Measurements from ENCODE around the gene LSS.

Gene LSS

DNA sequence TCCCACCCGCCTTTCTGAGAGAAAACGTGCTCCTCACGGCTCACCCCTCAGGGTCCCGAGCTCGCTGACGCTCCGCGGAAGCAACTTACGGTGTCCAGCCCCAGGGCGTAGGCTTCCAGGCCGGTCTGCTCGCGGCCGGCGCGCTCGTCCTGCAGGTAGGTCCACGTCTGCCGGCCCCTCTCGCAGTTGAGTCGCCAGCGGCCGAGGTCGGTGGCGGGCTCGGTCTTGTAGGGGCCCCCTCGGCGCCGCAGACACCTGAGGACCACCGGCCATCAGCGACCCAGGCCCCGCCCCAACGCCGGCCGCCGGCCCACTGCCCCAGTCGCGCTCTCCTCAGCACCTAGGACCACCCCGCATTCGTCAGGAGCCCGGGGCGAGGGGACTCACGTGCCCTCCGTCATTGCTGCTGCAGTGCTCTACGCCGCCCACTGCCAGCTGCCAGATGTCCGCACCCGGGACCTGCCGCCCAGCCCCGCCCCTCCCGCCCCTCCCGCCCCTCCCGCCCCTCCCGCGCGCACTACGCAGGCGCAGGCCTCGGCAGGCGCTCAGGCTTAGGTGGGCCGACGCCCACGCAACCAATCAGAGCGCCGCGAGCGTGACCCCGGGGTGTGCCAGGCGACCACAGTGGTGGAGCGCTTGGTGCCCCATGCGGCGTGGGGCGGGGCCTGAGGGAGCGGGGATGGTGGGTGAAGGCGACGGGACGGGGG is at the start of gene LSS:
Gene LSS (minus strand): TSS at position 430 of the 707 bp plus-strand sequence. CDS start 29 bp downstream, at position 401.
- peak; percentile 97 for DNase-seq

DNA sequence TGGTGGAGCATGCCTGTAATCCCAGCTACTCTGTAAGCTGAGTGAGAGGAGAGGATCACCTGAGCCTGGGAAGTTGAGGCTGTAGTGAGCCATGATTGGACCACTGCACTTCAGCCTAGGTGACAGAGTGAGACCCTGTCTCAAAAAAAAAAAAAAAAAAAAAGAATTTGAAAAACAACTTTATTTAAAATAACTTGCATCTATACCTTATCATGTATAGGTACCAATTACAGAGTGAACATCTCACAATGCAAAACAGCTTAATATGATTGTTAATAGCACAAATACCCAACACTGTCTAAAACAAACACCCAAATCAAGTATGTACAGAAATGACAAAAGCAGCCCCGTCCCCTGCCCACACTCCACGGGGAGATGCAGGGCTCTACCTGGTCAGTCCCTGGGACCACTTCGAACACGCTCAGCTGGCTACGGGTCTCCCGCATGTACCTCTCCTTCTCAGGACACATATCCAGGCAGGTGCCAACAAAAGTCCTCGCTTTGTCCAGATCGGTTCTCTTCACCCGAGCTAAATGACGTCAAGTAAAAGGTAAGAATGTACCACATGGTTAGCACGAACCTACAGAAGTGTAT is 46.3 kb upstream of the LSS start:
- DNase-seq = no peak

DNA sequence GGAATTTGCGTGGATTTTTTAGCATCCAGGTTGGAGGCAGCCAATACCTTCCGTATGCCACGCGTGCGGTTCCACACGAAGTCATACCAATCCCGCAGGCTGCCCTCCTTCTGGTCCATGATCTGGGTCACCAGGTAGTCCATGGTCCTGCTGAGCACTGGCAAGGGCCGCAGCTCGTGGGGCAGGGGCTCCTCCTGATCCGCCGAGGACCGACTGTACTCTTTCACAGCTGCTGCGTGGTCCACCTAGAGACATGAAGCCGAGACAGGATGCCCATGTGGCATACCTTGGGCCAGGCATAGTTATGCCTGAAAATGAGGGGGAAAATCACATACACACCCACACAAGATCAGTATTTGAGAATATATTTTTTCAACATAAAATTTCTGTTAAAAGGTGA is 44.8 kb upstream of the LSS start:
- DNase-seq = no peak

DNA sequence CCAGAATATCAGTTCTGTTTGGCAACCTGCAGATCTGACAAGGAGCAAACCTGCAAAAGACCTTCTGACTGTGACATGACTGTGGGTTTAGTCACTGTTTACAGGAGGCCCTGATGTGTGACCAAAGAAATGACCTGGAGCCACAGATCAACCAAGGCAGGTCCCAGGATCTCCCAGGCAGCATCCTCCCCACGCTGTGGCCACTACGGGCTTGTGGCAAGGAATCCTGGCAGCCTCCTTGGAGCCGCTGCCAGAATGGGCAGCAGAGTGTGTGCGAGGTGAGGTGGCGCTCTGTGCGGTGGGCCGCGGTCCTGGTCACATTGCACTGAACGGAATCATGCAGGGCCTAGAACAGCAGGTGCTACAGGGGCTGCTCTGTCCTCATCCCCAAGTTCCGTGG is 40.9 kb upstream of the LSS start:
- DNase-seq = no peak

DNA sequence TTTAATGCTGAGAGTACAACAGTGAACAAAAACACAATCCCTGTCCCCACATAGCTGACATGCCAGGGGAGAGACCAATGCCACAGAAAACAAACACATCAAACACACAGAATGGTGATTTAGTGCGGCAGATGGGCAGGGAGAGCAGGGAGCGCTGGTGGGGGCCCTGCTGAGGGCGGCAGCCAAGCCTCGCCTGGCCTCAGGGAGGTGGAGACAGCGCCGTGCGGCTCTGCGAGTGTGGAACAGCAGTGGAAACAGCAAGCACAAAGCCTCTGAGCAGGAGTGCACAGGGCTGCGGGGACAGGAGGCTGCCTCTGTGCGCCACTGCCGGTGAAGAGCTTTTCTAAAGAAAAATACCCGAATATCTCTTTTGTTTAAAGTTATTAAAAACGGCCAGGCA is 39.8 kb upstream of the LSS start:
- no peak for DNase-seq

DNA sequence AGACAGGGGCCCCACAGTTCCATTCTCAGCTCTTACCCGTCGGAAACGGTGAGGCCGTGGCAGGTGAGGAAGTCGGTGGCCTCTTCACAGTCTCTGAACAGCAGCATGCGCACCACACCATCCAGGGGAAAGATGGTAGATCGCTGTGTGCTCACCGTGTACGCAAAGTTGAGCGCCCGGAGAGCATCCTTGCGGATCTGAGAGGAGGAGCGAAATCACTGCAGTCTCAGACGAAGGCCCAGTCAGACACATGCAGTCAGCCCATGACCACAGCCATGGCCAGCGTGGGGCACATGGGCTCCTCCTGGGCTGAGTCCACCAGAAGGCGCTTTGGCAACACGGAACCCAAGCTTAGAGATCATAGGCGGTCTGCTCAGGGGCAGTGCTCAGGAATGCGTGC is 38.4 kb upstream of the LSS start:
- no peak for DNase-seq

DNA sequence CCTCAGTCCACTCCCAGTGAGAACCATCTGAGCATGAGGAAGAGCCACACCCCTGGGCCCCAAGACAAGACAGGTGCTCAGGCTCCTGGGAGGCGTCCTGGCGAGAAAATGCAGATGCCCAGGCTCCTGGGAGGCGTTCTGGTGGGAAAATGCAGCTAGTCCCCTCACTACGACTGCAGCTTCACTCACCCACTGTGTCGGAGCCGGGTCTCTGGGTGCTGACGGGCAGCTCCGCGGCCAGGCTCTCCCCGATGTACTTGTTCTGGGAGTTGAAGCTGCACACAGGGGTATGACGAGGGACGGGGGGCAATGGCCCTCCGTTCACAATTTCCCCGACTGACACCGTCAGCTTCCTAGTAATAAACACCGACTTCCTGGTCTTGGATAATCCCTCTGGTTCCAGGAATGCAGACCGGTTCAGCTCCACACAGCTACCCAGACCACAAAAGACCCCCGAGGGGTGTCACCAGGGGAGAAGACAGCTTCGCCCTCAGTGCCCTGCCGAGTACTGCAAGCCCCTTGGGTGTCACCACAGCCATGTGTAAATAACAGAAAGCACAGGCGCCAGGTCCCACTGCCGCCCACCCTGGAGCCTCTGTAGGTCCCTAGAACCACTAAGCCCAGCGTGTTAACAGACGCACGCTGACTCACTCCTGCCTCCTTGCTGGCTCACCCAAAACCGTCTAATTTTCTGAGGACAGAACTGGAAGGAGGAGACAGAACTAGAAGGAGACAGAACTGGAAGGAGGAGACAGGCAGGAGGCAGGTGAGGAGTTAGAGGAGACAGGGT is 37.4 kb upstream of the LSS start:
- no peak for DNase-seq

DNA sequence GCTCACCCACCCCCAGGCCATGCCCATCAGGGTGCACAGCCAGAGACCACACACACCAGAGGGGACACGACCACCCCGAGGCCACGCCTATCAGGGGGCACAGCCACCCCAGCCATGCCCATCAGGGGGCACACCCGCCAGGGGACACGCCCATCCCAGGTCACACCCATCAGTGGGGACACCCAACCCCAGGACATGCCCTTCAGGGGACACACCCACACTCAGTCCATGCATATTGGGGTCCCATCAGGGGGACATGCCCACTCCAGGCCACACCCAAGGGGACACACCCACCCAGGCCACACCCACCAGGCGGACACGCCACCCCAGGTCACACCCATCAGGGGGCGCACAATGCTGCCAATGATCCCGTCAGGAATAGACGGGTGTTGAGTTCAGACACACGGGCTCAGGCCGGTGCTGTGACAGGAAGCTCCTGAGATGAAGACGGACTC is 36.1 kb upstream of the LSS start:
- DNase-seq = no peak

DNA sequence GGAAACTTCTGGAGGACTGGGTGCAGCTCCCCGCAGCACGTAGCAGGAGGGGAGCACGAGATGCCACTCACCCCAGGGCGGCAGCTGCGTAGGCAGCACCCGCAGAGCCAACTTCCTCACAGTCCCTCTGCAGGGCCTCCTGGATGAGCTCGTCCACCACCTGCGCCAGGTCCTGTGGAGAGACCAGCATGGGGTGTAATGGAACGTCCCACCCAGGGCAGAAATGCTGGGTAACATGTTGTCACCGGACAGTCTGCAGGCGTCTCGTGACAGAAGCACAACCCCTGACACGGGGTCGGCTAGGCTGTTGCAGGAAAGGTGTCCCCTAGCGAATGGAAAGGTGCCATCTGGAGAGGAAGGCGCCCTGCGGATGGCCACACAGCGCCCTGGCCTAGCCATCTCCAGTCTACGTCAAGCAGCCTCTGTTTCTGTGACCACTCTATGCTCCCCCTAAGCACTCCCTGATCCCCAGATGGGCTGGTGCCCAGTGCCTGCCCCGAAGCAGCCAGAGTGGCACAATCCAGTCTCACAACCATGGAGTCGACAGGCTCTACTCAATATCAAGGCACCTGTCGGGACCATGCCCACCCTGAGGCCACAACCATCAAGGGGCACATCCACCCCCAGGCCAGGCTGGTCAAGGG is 35.6 kb upstream of the LSS start:
- no peak for DNase-seq

DNA sequence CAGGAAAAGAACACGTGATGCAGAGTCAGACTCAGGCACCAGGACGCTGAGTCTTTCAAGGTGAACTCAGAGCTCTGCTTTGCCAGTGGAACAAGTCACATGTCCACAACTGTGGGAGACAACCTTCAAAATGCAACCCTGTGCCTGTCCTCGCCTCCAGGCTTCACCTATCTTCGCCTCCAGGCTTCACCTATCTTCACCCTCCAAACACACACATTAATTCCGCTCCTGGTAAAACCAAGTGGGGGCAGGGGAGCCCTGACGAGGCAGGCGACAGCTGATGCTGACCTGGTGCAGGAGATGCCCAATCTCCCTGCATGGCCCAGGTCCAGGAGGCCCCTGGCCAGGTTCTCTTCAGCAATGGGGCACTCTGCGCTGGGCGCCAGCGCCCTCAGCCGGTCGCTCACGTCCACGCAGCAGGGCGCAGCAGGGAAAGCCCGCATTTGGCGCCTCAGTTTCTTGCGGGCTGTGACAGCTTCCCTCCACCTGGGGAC is 28.0 kb upstream of the LSS start:
- no peak for DNase-seq

DNA sequence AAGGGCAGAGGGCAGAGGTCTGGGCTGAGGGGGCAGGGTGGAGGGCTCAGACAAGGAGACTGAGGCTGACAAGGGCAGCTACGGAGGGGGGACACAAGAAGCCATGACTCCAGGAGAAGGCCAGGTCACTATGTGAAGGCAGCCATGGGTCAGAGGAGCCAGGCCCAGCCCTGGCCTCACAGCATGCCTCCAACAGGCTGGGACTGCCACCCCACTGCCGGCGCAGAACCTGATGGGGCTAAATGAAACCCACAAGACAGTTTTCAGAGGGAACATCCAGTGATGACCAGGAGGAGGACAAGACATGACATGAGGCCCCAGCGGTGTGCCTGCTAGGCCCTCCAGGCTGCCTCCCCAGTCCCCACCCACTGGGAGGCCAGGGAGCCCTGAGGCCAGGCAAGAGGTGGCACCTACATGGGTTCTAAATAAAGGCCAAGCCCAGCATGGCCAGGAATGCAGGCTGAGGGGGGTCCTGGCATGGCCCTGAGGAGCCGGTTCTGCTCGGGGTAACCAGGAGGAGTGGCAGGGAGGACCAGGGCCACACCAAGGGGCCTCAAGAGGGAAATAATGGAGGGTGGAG is 27.3 kb upstream of the LSS start:
- no peak for DNase-seq

DNA sequence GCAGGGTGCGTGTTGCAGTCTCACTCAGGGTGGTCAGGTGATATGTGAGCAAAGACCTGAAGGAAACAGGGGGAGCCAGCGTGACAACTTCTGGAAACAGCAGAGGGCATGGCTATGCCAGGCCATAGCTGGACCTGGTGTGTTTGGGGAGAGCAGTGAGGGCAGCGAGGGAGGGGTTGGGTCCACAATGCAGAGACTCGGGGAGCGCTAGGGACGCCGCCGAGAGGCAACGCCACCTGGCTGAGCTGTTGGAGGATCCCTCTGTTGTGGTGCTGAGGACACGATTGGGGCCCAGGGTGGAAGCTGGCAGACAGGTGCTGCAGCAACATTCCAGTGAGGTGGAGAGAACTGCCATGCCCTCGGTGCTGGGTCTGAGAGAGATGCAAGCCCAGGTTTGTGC is 26.6 kb upstream of the LSS start:
- DNase-seq = no peak

DNA sequence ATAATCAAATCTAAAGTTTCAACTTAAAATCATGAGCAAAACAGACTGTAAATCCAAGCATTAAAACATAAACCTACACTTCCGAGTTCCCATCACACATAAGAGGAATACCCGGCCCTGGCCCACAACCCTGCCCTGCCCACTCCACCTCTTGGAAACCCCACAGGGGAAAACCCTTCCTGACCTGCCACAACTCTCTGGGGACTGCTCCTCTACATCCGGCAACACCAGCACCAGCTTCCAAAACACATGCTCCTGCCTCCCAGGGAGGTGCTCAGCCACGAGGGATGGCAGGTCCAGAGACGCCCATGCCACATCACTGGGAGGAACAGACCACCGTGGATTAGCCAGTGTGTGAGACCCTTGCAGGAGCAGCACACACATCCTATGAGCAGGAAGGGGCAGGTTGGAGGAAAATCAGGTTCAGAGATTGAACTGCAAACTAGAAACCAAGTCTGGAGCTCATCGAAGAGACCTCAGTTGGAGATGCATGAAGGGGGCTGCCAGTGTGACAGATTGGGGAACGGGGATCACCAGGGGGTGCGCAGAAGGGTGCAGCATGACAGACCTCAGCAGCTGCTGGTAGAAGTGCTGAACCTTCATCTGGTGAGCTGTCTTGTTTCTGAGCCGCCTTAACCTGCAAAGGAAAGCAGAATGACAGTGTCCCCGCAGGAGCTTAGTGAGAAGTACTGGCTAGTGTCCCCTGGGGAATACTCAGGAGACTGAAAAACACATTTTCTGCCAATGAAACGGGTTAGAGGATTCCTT is 25.8 kb upstream of the LSS start:
- no peak for DNase-seq

DNA sequence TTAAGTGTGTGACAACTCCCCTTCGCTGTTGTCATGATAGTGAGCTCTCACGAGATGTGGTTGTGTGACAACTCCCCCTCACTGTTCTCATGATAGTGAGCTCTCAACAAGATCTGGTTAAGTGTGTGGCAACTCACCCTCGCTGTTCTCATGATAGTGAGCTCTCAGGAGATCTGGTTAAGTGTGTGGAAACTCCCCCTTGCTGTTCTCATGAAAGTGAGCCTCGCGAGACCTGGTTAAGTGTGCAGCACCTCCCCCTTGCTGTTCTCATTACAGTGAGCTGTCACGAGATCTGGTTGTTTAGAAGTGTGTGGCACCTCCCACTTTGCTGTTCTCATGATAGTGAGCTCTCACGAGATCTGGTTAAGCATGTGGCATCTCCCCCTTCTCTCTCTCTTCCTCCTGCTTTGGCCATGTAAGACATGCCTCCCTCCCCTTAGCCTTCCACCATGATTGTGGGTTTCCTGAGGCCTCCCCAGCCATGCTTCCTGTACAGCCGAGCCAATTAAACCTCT is 25.1 kb upstream of the LSS start:
- no peak for DNase-seq

DNA sequence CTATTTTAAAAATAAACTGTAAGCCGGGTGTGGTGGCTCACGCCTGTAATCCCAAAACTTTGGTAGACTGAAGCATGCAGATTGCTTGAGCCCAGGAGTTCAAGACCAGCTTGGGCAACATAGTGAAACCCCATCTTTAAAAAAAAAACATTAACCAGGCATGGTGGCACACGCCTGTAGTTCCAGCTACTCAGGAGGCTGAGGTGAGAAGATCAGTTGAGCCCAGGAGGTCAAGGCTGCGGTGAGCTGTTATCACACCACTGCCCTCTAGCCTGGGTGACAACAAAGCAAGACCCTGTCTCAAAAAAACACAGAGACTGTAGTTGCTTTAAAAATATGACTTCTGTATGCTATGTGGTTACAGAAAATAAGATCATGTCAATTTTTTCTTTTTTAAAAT is 24.3 kb upstream of the LSS start:
- DNase-seq = no peak

DNA sequence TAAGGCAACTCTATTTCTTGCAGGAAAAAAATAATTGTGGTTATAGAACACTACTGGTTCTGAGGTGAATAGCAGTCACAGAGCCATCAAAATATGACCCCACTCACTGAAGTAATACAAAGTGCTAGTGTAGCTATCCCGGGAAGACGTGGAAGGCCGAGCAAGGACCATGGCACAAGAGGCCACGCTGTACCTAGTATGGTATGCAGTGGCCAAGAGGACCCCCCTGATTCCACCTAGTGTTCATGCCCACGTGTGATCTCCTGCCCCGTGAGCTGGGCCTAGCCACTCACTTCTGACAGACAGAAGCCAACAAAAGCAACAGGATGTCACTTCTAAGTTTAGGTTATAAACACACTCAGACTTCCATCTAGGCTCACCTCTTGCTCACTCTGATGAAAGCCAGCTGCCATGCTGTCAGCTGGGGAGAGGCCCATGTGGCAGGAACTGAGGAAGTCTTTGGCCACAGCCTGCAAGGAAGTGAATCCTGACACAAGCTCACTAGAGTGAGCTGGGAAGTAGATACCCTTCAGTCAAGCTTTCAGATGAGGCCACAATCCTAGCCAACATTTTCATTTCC is 21.7 kb upstream of the LSS start:
- DNase-seq = no peak

DNA sequence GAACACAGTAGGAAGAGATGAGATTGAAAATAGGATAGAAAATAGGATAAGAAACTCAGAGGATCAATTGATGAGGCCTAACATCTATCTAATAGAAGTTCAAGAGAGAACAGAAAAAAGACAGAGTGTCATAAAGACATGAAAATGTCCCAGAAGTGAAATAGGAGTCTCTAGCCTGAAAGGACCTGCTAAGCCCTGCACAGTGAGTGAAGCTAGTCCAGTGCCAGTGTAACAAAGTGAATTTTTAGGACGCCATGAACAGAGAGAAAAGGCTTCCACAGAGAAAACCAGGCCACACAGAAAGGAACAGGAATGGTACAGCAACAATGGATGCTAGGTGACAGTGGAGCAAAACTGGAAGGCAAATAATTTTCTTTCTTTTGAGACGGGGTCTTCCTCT is 20.3 kb upstream of the LSS start:
- no peak for DNase-seq

DNA sequence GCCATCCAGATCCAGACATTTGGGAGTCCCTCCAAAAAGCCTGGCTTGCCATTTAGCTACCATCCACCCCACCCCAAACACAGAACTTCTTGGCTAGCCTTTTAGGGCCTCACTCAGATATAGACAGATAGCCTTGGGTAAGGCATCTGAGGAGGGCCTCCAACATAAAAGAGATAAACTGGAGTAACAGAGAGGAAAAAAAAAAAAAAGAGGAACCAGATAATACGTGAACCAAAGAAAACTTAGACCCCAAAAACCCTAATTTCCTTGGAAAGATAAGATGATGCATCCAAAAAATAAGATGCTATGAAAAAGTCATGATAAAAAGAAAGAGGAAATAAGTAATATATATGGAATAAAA is 19.8 kb upstream of the LSS start:
- no peak for DNase-seq

DNA sequence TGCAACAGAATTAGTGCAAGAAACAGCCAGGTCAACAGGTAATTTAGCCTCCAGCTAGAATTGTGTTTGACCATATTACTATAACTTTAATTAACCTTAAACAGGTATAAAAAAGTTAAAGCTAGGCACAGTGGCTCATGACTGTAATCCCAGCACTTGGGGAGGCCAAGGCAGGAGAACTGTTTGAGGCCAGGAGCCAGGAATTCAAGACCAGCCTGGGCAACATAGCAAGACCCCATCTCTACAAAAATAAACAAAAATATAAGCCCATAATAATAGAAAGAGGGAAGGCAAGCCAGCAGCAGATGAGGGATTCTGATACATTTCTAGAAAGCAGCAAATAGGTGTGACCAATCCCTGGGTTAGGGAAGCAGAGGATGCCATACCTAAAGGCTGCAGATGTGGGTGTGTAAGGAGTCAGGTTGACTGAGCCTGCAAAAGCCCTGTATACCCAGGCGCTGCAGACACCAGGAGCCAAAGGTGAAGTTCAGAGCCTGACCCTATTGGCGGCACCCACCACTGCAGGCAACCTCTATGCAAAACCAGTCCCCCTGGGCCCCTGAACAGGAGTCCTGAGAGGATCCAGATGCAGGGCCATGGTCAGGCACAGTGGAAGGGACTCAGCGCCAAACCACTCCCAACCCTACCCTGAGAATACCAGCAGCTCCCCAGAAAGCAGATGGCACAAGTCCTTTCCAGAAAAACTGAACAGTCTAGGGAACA is 19.3 kb upstream of the LSS start:
- no peak for DNase-seq

DNA sequence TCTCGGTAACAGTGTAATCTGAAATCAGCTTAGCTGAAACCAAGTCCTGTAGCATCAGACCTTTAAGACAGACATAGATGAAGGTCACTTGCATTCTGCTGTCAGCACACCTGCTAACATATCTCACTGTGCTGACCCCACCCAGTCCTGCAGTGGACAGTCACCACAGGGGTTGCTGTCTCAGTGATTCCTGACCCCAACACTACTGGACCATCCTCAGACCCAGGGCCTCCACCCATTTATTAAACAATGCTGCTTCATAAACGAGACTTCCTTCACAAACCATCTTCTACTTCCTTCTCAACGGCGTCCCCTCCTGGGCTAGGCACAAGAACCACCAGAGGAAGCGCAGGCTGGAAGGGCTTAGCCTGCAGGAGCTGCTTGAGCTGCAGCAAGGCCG is 17.8 kb upstream of the LSS start:
- no peak for DNase-seq
